Gastrocnemius medialis (tissue), 4 donors: ENCODE data around the gene LAIR2. TPM values are rescaled to one million over a fixed set of nuclear protein-coding genes. Genes with fewer than 3 reads are reported as not detected.

ENCODE experiments used
- ATAC-seq, 2 donors: fragments of 150-250 bp; one replicate each; pipeline ENCODE4 v1.9.1; 2016
- DNase-seq, 2 donors: peaks; one replicate each; pipeline ENCODE4 v3.0.0-alpha.2; 2019
- H3K27ac ChIP-seq, 4 donors: fragments of 200-600 bp; sonication (generic); 1 replicate in 1 of 4; 2 replicates in 3 of 4; pipeline ENCODE4 v1.5.1; 2016 to 2018; ENCODE audit warnings: mild to moderate bottlenecking in 2 of 4, moderate library complexity in 1 of 4
- H3K27me3 ChIP-seq, 3 donors: fragments of 200-600 bp; sonication (generic) in 2 of 3; 1 replicate in 1 of 3; 2 replicates in 2 of 3; pipeline versions ENCODE4 v1.5.1 to v1.6.0; 2016 to 2019; ENCODE audit warnings: mild to moderate bottlenecking in 1 of 3, moderate library complexity in 1 of 3
- H3K36me3 ChIP-seq, 2 donors: fragments of 200-600 bp; sonication (generic) in 1 of 2; one replicate each; pipeline ENCODE4 v1.5.1; 2017 to 2018
- H3K4me1 ChIP-seq, 2 donors: fragments of 200-600 bp; sonication (generic) in 1 of 2; one replicate each; pipeline ENCODE4 v1.5.1; 2016 to 2017; ENCODE audit warnings: mild to moderate bottlenecking in 2 of 2
- H3K4me3 ChIP-seq, 4 donors: fragments of 200-600 bp; sonication (generic) in 3 of 4; 1 replicate in 1 of 4; 2 replicates in 3 of 4; pipeline ENCODE4 v1.5.1; 2016 to 2019; ENCODE audit warnings: mild to moderate bottlenecking in 2 of 4
- H3K9me3 ChIP-seq, 3 donors: fragments of 200-600 bp; sonication (generic) in 2 of 3; 1 replicate in 1 of 3; 2 replicates in 2 of 3; pipeline ENCODE4 v1.5.1; 2016 to 2019
- POLR2A ChIP-seq, 2 donors: fragments of 450-650 bp; IDR thresholded peaks; one replicate each; pipeline ENCODE4 v1.6.1; 2017; ENCODE audit warnings: antibody characterized with exemption in 2 of 2, mild to moderate bottlenecking in 2 of 2, moderate library complexity in 2 of 2
- in situ Hi-C, 4 donors: fragments of 200-750 bp; cut with MboI; loops; one replicate each; pipeline versions ENCODE4 v1.15.0 to v1.8.0; 2017; ENCODE audit warnings: low sequenced_read_pairs in 4 of 4
- intact Hi-C: fragments of 100-400 bp; cut with DNase I; formaldehyde crosslinking; loops from one replicate; pipeline ENCODE4 v1.15.1; 2023; ENCODE audit warnings: low total_unique reads
- total RNA-seq, 4 donors: library from RNA; depleted of rRNA; stranded (reverse); fragments of >200 nt; gene quantifications; one replicate each; pipeline versions ENCODE4 v1.1.0 to v1.2.3, GENCODE V29; 2016
- TF ChIP-seq, protein P1 (sequence below), 5 experiments: fragments of 450-650 bp in 3 of 5; fragments of 200-600 bp in 2 of 5; sonication (generic) in 2 of 5; IDR thresholded peaks in 4 of 5; conservative IDR thresholded peaks in 1 of 5; 1 replicate in 4 of 5; 2 replicates in 1 of 5; pipeline ENCODE4 v1.5.1; 2016 to 2019; ENCODE audit warnings: antibody characterized with exemption in 5 of 5, mild to moderate bottlenecking in 3 of 5, moderate library complexity in 3 of 5

LAIR2 gene
- total RNA-seq, 4 donors from 2014 or later: not detected

DNA sequence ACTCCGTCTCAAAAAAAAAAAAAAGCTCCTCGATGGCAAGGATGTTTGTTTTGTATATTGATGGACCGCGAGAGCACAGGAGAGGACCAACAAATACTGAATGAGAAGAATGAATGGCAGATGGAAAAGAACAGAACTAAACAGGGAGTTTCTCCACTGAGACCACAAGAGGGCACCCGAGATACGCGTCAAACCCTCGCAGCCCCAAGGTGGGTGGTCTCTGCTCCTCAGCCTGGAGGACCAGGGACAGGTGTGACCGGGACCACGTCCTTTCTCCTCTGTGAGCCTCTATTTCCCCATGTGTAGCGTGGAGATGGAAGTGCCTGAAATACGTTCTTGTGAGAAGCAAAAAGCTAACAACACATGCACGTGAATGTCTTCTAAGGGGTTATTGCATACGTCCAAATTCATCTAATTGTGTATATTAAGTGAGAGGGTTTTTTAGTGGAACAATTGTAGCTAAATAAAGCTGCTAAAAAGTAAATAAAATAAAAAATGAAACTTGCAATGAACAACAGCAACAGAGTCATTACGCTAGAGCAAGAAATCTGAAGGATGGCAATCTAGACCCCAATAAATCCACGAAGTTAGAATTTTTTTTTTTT is 21.2 kb upstream of the LAIR2 start:
- no peaks in the 10 kb centered on the region for H3K4me1 ChIP-seq
- H3K9me3 ChIP-seq: no peaks in the 10 kb centered on the region
- H3K27ac ChIP-seq: no peak overlapping the region
- no peak for ATAC-seq
- intact Hi-C loops: loop anchor here (1.0 kb wide), 1 partner anchor 32 kb away; the partner anchor contains the start of gene LENG8
- H3K4me3 ChIP-seq: no peak overlapping the region
- no peak for TF ChIP-seq POLR2A (IDR thresholded peaks at IDR 0.05)
- TF ChIP-seq, protein P1, sequence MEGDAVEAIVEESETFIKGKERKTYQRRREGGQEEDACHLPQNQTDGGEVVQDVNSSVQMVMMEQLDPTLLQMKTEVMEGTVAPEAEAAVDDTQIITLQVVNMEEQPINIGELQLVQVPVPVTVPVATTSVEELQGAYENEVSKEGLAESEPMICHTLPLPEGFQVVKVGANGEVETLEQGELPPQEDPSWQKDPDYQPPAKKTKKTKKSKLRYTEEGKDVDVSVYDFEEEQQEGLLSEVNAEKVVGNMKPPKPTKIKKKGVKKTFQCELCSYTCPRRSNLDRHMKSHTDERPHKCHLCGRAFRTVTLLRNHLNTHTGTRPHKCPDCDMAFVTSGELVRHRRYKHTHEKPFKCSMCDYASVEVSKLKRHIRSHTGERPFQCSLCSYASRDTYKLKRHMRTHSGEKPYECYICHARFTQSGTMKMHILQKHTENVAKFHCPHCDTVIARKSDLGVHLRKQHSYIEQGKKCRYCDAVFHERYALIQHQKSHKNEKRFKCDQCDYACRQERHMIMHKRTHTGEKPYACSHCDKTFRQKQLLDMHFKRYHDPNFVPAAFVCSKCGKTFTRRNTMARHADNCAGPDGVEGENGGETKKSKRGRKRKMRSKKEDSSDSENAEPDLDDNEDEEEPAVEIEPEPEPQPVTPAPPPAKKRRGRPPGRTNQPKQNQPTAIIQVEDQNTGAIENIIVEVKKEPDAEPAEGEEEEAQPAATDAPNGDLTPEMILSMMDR (IDR thresholded peaks at IDR 0.05 in 4 of 5, conservative IDR thresholded peaks at IDR 0.05 in 1 of 5): peak in 3 of 5 experiments; percentile 24 to 49 (median 35)
- peaks cover 0 to 8% (median 0%) of the 10 kb centered on the region in 3 donors for H3K27me3 ChIP-seq
- in situ Hi-C loops: no loop called here
- DNase-seq: no peak
- H3K36me3 ChIP-seq: no peaks in the 10 kb centered on the region

DNA sequence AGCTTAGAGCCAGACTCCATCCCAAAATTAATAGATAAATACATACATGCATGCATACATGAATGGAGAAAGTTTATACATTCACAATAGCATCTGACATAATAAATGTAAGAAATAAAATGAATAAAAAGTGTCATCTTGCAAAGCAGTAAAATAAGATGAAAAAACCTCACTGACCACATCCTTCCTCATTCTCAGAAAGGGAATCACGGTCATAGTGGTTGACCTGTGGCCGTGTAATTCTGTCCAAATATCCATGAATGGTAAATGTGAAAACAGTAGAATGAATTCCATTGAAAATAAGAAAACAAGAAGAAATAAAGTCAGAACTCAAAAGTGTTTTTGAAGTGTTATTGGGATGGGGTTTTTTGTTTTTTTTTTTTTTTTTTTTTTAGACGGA is 19.7 kb upstream of the LAIR2 start:
- H3K36me3 ChIP-seq: no peaks in the 10 kb centered on the region
- no peak overlapping the region for H3K4me3 ChIP-seq
- no peak for DNase-seq
- TF ChIP-seq, protein P1 (IDR thresholded peaks at IDR 0.05 in 4 of 5, conservative IDR thresholded peaks at IDR 0.05 in 1 of 5): no peak
- TF ChIP-seq POLR2A (IDR thresholded peaks at IDR 0.05): no peak
- peaks cover 0 to 8% (median 0%) of the 10 kb centered on the region in 3 donors for H3K27me3 ChIP-seq
- H3K9me3 ChIP-seq: no peaks in the 10 kb centered on the region
- intact Hi-C loops: no loop called here
- H3K27ac ChIP-seq: no peak overlapping the region
- ATAC-seq: no peak
- in situ Hi-C loops: no loop called here
- H3K4me1 ChIP-seq: no peaks in the 10 kb centered on the region

DNA sequence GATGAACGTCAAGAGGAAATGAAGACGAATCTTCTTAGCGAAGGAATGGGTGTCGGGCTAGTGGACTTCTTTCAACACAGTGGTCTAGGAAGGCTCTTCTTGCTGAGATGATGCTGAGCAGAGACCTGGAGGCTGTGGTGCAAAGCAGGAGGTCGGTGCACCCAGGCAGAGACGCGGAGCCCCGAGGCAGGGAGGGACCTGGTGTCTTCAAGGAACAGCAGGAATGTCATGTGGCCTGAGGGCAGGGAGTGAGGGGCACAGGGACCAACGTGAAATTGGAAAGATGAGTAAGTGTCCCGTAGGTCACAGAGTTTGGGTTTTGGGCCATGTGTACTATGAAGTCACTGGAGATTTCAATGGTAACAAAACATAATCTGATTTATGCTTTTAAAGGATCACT is 18.2 kb upstream of the LAIR2 start:
- ATAC-seq (no peak), DNase-seq (no peak)
- Histone ChIP-seq H3K27me3 (peaks cover 0 to 8% (median 0%) of the 10 kb centered on the region in 3 donors), H3K4me3 (no peak overlapping the region), H3K36me3 (no peaks in the 10 kb centered on the region), H3K4me1 (no peaks in the 10 kb centered on the region), H3K27ac (no peak overlapping the region), H3K9me3 (no peaks in the 10 kb centered on the region)
- TF ChIP-seq POLR2A (IDR thresholded peaks at IDR 0.05): no peak
- TF ChIP-seq, protein P1 (IDR thresholded peaks at IDR 0.05 in 4 of 5, conservative IDR thresholded peaks at IDR 0.05 in 1 of 5): no peak
- in situ Hi-C loops (no loop called here), intact Hi-C loops (no loop called here)

DNA sequence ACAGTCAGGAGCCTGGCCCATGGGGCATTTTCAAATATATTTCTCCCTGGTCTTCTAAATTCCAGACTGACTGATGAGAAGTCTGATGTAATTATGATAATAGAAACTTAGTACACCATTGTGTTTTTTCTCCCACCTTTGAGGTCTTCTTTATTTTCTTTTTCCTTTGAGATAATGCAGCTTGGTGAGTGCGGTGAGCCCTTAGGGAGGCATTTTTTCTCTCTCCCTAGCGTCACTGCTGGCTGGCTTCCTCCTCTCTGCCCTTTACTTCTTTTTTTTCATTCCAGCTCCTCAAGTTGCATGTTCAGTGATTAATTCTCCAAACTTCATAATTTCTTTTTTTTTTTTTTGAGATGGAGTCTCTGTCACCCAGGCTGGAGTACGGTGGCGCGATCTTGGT is 16.8 kb upstream of the LAIR2 start:
- ATAC-seq (no peak), DNase-seq (no peak)
- Histone ChIP-seq H3K27ac (no peak overlapping the region), H3K27me3 (peaks cover 0 to 8% (median 0%) of the 10 kb centered on the region in 3 donors), H3K9me3 (no peaks in the 10 kb centered on the region), H3K4me3 (no peak overlapping the region), H3K4me1 (no peaks in the 10 kb centered on the region), H3K36me3 (no peaks in the 10 kb centered on the region)
- in situ Hi-C loops: no loop called here
- intact Hi-C loops: no loop called here
- TF ChIP-seq POLR2A (IDR thresholded peaks at IDR 0.05): no peak
- TF ChIP-seq, protein P1 (IDR thresholded peaks at IDR 0.05 in 4 of 5, conservative IDR thresholded peaks at IDR 0.05 in 1 of 5): no peak

DNA sequence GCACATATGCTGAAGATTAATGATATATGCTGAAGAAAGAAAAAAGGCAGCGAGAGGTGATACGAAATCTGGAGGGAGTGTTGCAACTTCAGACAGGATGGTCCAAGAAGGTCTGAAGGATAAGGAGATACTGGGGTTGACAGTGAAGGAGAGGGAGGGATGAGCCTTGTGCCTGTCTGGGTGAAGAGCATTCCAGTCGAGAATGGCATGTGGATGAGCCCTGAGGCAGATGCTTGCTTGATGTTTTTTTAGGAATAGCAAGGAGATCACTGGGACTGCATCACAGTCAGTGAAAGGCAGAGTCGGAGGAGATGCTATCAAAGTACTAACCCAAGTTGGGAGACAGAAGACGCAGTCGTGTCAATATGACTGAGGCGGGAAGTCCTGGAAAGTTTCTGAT is 13.3 kb upstream of the LAIR2 start:
- Histone ChIP-seq H3K4me3 (no peak overlapping the region), H3K27ac (no peak overlapping the region), H3K4me1 (no peaks in the 10 kb centered on the region), H3K36me3 (no peaks in the 10 kb centered on the region), H3K9me3 (no peaks in the 10 kb centered on the region), H3K27me3 (peaks cover 0 to 4% (median 3%) of the 10 kb centered on the region in 3 donors)
- in situ Hi-C loops: no loop called here
- ATAC-seq (no peak), DNase-seq (no peak)
- TF ChIP-seq, protein P1 (IDR thresholded peaks at IDR 0.05 in 4 of 5, conservative IDR thresholded peaks at IDR 0.05 in 1 of 5): no peak
- TF ChIP-seq POLR2A (IDR thresholded peaks at IDR 0.05): no peak
- intact Hi-C loops: no loop called here
